GM18520 (cell line): ENCODE data around the gene NBEA.
"Not testable (repeated sequence)": the region's sequence is repeated elsewhere in the genome, so short reads cannot be mapped to it uniquely, and the experiment has no call there.

Experiments used
- ATAC-seq: cut with Tn5 transposase; IDR thresholded peaks from one replicate; pipeline ENCODE4 v1.9.1; 2021; ENCODE audit not compliant: unreplicated experiment

The NBEA gene

GRCh38 chr13:34944274-34944634 is 2.2 kb downstream of the NBEA start:
- ATAC-seq = no peak

- no peak for ATAC-seq
Measured at GRCh38 chr13:34944751-34945150, 2.7 kb downstream of the NBEA start.

DNA sequence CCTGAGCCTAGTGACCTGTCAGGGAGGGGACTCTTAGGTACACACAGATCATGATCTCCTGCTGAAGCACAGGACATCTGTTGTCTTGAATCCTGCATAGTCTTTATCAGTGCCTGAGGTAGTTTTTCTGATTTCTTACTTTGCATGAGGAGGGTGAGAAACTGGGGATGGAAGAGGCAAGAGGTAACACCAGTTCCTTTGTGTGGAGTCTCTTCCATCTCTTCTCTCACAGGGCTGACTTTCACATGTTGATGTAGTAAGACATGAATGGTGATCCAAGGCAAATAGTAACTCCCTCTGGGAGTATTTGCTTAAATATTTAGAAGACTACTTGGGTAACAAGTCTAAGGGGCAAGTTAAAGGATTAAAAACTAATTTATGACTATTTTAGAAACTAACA is 9.5 kb downstream of the NBEA start:
- ATAC-seq = no peak

- no peak for ATAC-seq
Measured at GRCh38 chr13:34959489-34959888, 17.4 kb downstream of the NBEA start.

GRCh38 chr13:34964558-34964957 is 22.5 kb downstream of the NBEA start:
- ATAC-seq = no peak

GRCh38 chr13:34967851-34968562 is 25.9 kb downstream of the NBEA start:
- ATAC-seq = no peak

DNA sequence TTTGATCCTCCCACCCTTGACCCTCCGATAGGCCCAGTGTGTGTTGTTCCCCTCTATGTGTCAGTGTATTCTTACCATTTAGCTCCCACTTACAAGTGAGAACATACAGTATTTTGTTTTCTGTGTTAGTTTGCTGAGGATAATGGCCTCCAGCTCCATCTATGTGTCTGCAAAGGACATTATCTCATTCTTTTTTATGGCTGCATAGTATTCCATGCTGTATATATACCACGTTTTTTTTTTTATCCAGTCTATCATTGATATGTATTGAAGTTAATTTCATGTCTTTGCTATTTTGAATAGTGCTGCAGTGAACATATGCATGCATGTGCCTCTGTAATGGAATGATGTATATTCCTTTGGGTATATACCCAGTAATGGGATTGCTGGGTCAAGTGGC is 27.5 kb downstream of the NBEA start:
- ATAC-seq = not testable (repeated sequence)

DNA sequence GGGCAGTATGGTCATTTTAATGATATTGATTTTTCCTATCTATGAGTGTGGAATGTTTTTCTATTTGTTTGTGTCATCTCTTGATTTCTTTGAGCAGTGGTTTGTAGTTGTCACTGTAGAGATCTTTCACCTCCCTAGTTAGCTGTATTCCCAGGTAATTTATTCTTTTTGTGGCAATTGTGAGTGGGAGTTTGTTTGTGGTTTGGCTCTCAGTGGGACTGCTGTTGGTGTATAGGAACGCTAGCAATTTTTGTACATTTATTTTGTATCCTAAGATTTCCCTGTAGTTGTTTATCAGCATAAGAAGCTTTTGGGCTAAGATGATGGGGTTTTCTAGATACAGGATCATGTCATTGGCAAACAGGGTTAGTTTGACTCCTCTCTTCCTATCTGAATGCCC is 28.9 kb downstream of the NBEA start:
- ATAC-seq = no peak

- no peak for ATAC-seq
Measured at GRCh38 chr13:34971473-34971872, 29.4 kb downstream of the NBEA start.

DNA sequence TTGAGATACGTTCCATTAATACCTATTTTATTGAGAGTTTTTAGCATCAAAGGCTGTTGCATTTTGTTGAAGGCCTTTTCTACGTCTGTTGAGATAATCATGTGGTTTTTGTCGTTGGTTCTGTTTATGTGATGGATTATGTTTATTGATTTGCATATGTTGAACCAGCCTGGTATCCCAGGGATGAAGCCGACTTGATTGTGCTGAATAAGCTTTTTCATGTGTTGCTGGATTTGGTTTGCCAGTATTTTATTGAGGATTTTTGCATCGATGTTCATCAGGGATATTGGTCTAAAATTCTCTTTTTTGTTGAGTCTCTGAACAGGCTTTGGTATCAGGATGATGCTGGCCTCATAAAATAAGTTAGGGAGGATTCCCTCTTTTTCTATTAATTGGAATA is 43.1 kb downstream of the NBEA start:
- not testable (repeated sequence) for ATAC-seq

DNA sequence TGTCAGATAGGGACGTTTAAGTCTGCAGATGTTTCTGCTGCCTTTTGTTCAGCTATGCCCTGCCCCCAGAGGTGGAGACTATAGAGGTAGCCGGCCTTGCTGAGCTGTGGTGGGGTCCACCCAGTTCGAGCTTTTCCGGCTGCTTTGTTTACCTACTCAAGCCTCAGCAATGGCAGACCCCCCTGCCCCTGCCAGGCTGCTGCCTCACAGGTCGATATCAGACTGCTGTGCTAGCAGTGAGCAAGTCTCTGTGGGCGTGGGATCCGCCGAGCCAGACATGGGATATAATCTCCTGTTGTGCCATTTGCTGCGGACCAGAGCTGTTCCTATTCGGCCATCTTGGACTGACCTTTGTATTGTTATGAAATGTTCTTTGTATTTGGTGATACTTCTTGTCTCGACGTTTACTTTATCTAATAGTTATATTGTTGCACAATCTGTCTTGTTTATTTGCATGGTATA is 46.3 kb downstream of the NBEA start:
- ATAC-seq = no peak

DNA sequence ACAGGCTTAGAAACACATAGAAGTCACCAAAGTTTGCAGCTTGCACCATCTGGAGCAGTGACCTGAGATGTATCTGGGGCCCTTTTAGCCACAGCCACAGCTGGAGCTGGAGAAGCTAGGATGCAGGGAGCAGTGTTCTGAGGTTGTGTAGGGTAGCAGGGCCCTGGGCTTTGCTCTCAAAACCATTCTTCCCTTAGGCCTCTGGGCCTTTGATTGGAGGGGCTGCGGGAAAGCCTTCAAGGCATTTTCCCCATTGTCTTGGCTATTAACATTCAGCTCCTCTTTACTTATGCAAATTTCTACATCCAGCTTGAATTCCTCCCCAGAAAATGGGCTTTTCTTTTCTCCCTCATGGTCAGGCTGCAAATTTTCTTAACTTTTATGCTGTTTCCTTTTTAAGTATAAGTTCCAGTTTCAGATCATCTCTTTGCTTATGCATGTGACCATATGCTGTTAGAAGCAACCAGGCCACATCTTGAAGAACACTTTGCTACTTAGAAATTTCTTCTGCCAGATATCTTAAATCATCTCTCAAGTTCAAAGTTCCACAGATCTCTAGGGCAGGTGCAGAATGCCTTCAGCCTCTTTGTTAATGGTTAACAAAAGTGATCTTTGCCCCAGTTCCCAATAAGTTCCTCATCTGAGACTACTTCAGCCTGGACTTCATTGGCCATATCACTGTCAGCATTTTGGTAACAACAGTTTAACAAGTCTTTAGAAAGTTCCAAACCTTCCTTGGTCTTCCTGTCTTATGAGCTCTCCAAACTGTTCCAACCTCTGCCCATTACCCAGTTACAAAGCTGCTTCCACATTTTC is 48.5 kb downstream of the NBEA start:
- ATAC-seq = no peak

DNA sequence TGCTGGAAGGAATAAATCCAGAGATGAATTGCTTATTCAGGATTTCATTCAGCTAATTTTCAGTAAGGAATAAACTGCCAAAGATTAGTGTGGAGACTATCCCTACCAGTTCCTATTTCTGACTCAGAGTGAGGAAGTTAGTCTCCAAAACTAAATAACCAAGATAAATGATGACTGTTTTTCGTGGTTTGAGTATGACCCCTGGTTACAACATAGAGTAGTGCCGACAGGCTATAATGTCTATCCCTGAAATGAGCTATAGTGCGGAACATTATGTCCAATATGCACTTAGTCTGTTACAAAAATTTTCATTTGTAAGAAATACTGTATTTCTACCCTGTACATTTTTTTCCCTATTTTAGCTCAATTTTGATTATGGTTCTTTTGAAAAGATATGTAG is 51.4 kb downstream of the NBEA start:
- no peak for ATAC-seq

- ATAC-seq = not testable (repeated sequence)
Measured at GRCh38 chr13:35003734-35004133, 61.7 kb downstream of the NBEA start.

DNA sequence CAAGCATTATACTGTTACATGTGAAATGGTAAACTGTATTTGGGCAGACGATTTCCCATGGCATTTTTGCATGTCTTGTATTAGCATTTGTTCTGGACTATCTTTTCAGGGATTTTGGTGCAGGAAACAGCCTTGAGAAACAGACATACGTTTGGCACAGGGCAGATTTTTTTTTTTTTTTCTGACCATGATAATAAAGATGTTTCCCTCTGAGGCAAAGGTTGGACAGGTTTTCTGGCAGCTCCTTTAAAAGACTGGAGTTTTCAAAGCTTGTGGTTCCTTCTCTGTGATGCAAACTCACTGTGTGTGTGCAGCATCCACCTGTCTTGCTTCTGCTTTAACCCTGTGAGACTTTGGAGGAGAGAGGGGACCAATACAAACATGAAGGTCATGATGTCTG is 63.0 kb downstream of the NBEA start:
- no peak for ATAC-seq

DNA sequence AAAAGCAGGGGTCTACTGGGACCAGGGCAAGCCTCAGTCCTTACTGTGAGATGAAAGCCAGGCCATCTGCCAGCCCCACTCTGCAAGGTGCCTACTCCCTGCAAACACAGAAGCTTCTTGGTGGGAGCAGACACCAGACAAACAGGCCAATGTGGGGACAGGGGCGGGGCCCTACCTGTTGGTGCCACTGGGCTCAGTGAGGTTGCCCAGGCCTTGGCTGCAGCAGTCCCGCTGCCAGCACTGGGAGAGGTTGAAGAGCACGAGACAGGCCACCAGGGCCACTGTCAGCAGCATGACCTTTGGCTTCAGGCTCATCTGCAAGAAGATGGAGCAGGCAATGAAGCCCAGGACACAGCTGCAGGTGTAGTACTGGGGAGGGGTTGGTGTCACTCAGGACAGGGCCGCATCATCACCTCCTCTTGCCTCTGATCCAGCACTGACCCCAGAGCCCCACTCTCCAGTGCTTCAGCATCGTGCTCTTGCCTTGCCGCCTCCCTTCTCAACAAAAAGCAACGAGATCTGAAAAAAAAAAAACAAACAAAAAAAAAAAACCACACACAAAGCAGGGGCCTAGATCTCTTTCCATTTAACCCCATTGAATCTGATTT is 72.6 kb downstream of the NBEA start:
- no peak for ATAC-seq

DNA sequence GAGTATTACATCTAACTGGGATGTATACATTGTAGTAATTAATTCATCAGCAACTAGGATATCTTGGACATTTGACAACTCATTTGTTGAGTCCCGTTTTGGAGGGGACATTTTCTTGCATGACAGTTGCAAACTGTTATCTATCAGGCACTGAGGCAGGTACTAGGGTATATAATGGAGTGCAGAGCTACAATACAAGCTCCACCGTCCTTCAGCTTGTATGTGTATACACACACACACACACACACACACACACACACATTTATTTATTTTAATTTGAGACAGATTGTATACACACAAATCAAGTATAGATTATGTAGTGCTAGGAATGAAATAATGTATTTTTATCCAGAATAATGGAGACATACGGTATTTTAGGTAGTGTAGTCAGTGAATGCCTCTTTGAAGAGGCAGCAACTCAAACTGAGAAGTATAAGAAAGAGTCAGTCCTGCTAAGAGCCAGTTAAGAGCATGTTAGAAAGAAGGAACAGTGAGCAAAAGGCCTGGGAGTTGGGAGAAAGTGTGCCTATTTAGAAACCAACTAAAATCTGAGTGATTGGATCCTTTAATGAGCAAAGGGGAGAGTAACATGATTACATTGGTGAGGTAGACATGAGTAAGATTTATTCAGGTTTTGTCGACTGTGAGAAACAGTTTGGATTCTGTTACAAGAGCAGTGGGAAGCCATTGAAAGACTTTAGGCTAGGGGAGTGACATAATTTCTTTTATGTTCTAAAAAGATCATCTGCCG is 74.5 kb downstream of the NBEA start:
- no peak for ATAC-seq

- ATAC-seq = no peak
Measured at GRCh38 chr13:35025314-35025713, 83.2 kb downstream of the NBEA start.

GRCh38 chr13:35028338-35028867 is 86.3 kb downstream of the NBEA start:
- no peak for ATAC-seq

- ATAC-seq = no peak
Measured at GRCh38 chr13:35039012-35039411, 96.9 kb downstream of the NBEA start.

DNA sequence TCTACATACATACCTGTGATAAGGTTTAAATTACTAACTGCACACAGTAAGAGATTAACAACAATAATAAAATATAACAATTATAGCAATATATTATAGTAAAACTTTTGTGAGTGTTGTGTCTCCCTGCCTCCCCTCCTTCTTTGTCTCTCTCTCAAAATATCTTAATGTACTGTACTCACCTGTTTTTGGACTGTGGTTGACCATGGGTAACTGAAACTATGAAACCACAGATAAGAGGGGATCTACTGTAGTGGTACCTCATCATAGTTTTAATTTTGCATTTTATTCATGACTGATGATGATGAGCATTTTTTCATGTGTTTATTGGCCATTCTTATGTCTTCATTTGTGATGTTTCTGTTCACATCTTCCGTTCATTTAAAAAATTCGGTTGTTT is 104.5 kb downstream of the NBEA start:
- no peak for ATAC-seq
